GM21825 (cell line): ENCODE measurements around the gene PTPN20.

Experiments used
- ATAC-seq: cut with Tn5 transposase; IDR thresholded peaks from one replicate; pipeline ENCODE4 v1.9.1; 2021; ENCODE audit warnings: mild to moderate bottlenecking, moderate library complexity; ENCODE audit not compliant: unreplicated experiment

Gene PTPN20

DNA sequence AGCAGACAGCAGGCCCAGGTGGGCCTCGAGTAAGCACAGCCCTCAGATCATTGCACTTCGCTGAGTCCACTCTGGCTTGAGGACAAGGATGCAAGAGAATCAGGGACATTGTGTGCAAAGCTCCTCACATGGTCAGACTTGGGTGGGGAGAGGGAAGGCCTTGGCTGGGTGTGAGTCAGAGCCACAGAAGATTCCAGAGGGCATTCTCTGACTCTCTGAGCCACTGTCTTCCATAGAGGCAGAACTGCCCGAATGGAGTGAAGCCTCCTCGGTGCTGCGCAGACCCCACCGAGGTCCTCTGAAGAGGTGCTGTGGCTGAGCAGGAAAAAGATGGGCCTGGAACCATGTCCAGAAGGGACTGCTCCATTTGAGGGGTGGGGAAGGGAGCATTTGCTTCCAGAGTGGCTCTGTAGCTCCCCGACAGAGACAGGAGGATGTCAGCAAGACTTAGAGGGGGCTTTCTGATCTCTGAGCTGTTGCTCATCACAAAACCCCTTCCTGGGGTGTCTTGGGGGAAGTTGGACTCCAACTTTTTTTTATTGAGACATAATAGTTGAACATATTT is 120.8 kb downstream of the PTPN20 start:
- ATAC-seq, result no peak

DNA sequence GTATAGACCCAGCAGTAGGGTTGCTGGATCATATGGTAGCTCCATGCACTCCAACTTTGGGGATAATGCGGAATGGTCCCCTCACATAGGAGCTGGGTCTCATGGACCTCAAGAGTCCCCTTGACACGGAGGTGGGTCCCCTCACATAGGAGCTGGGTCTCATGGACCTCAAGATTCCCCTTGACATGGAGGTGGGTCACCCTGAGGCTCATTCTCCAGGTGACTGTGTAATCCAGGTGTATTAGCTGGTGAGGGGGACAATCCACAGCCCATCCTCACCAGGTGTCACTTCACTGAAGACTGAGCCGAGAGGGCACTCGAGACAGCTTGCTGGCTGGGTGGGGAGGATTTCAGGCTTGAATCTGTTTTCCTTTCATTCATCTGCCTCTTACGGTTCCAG is 121.9 kb downstream of the PTPN20 start:
- ATAC-seq, result no peak

- no peak for ATAC-seq
Observed at GRCh38 chr10:47033541-47034270, 122.5 kb downstream of the PTPN20 start.

GRCh38 chr10:47034441-47035051 is 123.3 kb downstream of the PTPN20 start:
- no peak for ATAC-seq

DNA sequence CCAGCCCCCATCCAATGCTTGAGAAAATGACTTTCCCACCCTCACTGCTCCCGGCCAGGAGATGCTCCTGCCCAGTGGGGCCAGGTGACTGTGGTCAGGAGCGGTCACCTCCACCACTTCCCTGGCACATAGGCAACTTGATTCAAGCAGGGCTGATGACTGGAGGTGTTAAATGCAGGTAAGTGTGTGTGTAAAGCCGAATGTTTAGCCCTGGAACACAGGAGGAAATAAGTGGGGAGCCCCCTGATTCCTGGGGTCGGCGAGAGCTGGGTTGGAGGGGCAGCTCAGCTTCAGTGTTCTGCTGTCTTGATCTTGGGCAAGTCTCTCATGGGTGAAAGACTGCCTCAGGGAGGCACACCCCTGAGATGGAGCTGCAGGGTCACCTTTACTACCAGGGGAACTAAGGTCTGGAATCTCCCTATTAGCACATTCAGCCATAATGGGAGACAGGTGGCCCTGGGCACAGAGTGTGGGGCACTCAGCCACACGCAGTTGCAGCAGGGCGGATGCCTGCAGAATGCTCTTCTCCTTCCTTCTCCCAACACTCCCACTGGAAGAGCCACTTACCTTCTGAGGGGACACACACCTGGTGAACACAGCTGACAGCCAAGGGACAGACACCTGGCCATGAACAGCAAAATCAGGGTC is 124.1 kb downstream of the PTPN20 start:
- ATAC-seq, result no peak

GRCh38 chr10:47035819-47036337 is 124.7 kb downstream of the PTPN20 start:
- ATAC-seq, result no peak

GRCh38 chr10:47036771-47037170 is 125.5 kb downstream of the PTPN20 start:
- ATAC-seq, result no peak

- ATAC-seq, result no peak
Observed at GRCh38 chr10:47037654-47038425, 126.6 kb downstream of the PTPN20 start.

GRCh38 chr10:47038881-47039561 is 127.8 kb downstream of the PTPN20 start:
- ATAC-seq, result no peak

DNA sequence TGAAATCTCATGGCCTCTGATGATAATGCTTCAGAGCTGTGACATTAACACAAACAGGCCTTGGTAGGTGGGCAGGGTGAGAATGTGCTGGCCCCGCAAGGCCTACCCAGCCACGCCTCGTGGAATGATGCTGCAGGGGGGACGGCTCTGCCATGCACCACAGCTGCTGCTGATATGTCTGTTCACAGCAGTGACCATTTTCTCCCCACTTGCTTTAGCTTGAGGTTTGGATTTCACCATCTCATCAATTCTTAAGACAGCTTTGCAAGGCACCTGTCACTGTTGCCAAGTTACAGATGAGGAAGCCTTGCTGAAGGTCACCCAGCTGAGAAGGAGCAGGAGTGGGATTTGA is 128.3 kb downstream of the PTPN20 start:
- no peak for ATAC-seq

- ATAC-seq, result no peak
Observed at GRCh38 chr10:47040041-47040491, 128.8 kb downstream of the PTPN20 start.

GRCh38 chr10:47040681-47041080 is 129.5 kb downstream of the PTPN20 start:
- no peak for ATAC-seq

GRCh38 chr10:47041396-47042198 is 130.4 kb downstream of the PTPN20 start:
- ATAC-seq, result no peak

GRCh38 chr10:47042199-47042473 is 130.9 kb downstream of the PTPN20 start:
- ATAC-seq, result no peak

DNA sequence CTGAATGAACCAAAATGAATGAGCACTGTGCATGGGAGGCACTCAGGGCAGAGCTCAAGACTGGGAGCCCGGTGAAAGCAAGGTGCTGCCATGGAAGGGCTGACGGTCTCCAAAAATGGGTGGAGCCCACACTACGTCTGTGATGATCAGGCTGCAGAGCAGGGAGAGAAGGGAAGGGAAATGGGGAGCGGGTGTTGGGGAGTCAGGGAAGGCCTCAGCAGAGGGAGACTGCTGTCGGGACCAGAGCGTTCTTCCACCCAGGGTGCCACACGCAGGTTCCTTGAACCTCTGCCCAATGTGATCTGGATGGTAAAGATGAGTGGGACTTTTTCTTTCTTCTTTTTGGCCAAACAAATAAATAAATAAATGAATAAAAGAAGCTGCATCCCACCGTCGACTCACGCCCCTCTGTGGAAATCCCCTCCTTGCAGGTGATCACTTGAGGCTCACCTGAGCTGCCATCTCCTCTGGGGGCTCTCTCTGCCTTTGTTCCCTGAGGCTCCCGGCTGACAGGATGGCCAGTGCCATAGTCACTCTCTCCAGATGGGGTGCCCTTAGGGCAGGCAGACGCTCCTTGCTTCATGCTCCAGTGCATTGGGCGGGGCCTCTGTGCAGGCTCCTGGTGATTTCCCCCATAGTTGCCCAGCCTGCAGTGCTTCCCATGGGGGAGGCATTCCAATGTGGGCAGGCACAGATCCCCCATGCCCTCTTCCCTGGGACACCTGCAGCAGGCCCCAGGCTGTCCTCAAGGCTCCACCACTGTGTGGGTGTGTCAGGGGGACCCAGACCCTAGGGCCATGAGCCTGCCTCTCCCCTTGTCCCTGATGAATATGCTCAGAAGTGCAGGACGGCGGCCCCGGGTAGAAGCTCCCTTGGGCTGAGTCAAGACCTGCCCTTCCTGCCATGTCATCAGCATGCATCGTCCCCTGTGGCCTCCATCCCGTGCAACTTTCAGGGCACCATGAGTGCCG is 131.8 kb downstream of the PTPN20 start:
- ATAC-seq, result no peak

DNA sequence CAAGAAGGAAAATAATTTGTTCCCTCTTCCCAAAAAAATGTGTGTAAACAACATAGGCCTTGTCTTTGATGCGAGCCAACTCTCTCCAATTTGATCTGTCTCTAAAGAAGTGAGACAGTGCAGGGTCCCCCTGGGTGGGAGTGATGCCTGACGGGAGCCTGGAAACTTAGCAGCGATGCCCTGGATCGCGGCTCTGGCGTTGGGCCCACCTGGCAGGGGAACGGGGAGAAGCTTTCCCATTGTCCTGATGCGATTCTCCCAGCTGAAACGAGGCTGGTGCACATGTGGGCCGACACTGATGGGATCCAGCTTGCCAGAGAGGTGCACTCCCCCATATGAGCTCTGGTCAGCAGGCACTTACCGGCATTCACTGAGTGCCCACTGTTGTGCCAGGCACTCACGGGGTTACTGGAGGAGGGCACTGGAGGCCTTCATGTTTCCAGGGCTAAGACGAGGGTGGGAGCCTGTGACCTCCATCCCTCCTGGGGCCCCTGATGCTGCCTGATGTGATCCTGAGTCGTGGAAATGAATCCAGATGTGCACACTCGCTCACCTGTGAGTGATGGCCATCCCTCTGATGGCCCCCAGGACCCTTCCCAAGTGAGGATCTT is 132.8 kb downstream of the PTPN20 start:
- no peak for ATAC-seq

GRCh38 chr10:47044741-47045140 is 133.5 kb downstream of the PTPN20 start:
- ATAC-seq, result no peak

- no peak for ATAC-seq
Observed at GRCh38 chr10:47045331-47045861, 134.2 kb downstream of the PTPN20 start.
